GM10266 (cell line): ENCODE results near the gene ATP8A2.

Experiments used
- DNase-seq: peaks from one replicate; pipeline ENCODE4 v3.0.0; 2012; ENCODE audit errors: extremely low spot score
- TF ChIP-seq, protein P1 (sequence below): IDR thresholded peaks from 2 replicates; pipeline ENCODE4 v1.5.1; 2012; ENCODE audit warnings: mild to moderate bottlenecking, low read depth; ENCODE audit not compliant: control insufficient read depth, insufficient read depth; ENCODE audit errors: missing control alignments

The ATP8A2 gene

GRCh38 chr13:25859528-25859927 is 487.8 kb downstream of the ATP8A2 start:
- DNase-seq, result no peak
- TF ChIP-seq, protein P1, sequence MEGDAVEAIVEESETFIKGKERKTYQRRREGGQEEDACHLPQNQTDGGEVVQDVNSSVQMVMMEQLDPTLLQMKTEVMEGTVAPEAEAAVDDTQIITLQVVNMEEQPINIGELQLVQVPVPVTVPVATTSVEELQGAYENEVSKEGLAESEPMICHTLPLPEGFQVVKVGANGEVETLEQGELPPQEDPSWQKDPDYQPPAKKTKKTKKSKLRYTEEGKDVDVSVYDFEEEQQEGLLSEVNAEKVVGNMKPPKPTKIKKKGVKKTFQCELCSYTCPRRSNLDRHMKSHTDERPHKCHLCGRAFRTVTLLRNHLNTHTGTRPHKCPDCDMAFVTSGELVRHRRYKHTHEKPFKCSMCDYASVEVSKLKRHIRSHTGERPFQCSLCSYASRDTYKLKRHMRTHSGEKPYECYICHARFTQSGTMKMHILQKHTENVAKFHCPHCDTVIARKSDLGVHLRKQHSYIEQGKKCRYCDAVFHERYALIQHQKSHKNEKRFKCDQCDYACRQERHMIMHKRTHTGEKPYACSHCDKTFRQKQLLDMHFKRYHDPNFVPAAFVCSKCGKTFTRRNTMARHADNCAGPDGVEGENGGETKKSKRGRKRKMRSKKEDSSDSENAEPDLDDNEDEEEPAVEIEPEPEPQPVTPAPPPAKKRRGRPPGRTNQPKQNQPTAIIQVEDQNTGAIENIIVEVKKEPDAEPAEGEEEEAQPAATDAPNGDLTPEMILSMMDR, result no peak

DNA sequence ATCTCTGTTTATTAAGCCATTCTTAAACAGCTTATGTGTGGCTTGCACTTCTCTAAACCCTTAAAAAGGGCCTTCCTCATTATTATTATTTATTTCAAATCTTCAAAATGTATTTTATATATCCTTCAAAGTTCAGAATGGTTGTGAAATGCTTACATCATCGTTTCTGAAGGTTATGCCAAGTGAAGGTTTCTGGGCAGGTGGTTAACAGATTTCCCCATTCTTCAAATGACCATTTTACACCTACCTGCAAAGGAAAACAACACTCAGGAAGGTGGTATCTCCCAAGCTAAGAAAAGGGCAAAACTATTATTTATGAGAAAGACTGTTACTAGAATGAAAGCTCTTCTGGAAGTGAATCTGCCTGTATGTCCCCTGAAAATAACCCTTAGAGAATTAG is 488.5 kb downstream of the ATP8A2 start:
- no peak for DNase-seq
- TF ChIP-seq, protein P1, result no peak

DNA sequence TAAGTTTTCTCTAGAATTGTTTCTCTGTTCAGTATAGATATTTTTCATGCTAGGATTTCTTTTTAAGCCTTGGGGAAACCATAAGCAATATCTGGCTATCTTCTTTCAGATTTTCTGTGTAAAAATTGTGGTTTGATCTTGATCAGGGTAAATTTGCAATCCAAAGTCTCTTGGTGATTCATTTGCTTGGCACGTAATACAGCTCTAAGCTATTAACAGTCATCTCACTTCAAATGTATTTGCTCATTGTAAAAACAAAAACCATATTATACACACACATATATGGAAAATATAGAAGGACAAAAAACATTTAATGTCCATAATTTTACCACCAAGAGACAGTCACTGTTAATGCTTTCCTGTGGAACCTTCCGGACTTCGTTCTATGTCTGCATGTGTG is 489.1 kb downstream of the ATP8A2 start:
- TF ChIP-seq, protein P1, result no peak
- no peak for DNase-seq

DNA sequence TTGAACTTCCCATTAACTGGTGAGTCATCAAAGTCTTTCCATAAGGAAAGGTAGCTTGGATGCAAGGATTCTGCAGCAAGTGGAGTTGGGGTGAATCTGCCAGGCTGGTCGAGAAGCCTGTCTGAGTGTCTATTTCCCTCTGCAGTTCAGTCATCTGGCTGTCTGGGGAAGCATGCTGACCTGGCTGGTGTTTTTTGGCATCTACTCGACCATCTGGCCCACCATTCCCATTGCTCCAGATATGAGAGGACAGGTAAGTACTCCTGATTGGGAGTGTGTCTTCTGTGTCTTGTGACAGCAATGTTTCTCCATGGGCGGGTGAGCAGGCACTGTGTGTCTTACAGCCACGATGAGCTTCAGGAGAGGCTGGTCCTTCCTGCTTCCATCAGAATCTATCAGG is 490.4 kb downstream of the ATP8A2 start:
- DNase-seq, result no peak
- TF ChIP-seq, protein P1, result no peak

DNA sequence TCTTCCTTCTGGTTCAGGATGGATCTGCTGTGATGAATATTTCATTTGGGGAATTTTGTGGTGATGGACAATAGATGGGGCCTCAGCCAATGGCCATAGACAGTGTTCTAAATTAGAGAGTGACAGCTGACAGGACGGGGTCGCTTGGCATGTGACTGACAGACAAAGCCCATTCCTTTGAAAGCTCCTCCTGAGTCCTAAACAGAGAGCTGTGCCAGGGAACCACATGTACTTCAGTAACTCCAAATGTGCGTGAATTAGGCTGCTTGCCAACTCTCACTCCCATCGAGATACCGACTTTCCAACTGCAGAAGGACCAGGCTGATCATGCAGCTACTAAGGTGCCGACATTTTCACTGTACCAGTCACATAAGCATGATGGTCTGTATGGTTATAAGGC is 492.3 kb downstream of the ATP8A2 start:
- DNase-seq, result no peak
- TF ChIP-seq, protein P1, result no peak

DNA sequence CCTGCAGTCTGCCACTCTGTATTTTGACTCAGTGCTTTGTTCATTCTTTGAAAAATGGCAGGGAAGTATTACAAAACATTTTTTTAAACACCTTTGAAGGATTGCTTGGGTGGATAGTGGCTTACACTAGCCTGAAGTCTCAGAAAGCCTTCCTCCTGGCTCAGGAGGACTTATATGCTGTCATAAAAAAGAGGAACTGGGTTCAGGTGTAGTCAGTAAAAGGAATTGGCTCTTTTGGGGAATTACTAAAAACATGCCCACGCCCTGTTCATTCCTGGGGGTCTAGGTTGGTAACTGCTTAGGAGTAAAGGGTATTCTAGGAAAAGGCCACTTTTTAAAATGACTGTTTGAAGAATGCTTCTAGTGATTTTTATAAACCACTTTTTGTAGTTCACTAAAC is 493.2 kb downstream of the ATP8A2 start:
- TF ChIP-seq, protein P1, result no peak
- no peak for DNase-seq

DNA sequence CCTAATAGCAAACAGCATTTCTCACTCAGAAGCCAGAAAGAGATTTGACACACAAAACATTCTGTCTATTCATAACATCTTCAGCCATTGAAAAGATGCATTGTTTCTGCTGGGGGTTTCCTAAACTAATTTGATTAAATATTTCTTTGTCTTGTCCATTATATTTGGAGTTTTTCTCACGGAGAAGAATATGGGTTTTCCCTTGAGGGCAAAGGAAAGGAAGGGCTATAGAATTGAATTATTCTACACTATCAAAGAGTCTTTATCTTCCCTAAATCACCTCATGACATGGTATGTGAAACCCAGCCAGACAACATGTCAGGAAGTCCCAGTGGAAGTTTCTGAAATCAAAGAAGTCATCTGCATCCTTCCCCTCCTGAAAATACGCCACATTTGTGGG is 493.6 kb downstream of the ATP8A2 start:
- no peak for DNase-seq
- TF ChIP-seq, protein P1, result no peak
